GM19238 (cell line): ENCODE measurements around the gene TMEM116.
"Not testable (repeated sequence)": the region's sequence is repeated elsewhere in the genome, so short reads cannot be mapped to it uniquely, and the experiment has no call there.

ENCODE experiments used
- DNase-seq: peaks from one replicate; pipeline ENCODE4 v3.0.0; 2011; ENCODE audit warnings: low spot score; ENCODE audit not compliant: insufficient read length

The TMEM116 gene

GRCh38 chr12:112009596-112009995, 3.4 kb downstream of the TMEM116 start:
- not testable (repeated sequence) for DNase-seq

GRCh38 chr12:112008918-112009317, 4.0 kb downstream of the TMEM116 start:
- DNase-seq = no peak

DNA sequence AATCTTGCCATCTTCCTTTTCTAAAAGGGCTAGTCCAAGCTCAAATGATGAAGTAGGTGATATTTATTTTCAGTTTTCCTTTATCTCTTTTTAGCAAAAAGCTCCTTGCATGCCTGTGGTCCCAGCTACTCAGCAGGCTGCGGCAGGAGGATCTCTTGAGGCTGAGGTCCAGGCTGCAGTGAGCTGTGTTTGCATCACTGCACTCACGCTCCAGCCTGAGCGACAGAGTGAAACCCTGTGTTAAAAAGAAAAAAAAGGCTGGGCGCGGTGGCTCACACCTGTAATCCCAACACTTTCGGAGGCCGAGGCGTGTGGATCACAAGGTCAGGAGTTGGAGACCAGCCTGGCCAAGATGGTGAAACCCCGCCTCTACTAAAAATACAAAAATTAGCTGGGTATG, 5.0 kb downstream of the TMEM116 start:
- DNase-seq = no peak

DNA sequence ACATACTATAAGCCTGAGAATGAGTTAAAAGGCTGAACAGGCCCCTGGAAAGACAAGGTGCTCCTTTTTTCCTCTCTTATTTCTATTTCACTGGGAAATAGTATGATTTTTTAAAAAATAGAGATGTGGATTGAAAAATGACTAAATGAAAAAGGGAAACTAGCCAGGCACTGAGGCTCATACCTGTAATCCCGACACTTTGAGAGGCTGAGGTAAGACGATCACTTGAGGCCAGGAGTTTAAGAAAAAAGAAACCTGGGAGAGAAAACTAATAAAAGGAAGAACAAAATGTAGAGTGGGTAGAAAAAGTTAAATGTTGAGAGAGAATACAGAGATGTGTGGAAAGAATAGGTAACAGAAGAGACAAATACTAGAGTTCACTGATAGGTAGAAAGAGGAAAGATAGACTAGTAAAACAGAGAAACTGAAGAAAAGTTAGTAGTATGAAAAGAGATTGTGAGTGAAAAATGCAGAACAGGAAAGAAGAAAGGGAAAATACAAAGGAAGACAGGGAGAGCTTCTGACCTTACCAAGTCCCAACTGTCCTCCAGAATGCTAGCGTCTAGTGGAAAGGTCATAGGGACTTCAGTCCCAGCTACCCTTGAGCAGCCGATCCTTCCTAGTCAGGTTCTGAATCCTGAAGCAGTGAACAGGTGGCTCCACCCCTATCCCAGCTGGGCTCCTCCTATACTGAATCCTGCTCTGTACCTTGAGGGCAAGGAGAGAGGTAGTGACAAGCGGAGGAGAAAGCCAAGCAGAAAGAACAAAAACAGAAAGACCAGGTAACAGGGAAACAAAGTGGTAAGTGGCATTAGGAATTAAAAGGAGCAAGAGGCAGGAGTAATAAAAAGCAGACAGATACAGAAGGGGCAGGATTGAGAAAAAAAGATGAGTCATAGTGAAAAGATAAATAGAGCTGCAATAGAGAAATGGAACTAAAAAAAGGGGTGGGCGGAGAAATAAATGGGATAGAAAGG, 7.3 kb downstream of the TMEM116 start:
- DNase-seq = no peak

- DNase-seq = no peak
These were observed 8.9 kb downstream of the TMEM116 start for GRCh38 chr12:112004041-112004440.

- DNase-seq = no peak
These were observed 11.4 kb downstream of the TMEM116 start for GRCh38 chr12:112001576-112001975.

DNA sequence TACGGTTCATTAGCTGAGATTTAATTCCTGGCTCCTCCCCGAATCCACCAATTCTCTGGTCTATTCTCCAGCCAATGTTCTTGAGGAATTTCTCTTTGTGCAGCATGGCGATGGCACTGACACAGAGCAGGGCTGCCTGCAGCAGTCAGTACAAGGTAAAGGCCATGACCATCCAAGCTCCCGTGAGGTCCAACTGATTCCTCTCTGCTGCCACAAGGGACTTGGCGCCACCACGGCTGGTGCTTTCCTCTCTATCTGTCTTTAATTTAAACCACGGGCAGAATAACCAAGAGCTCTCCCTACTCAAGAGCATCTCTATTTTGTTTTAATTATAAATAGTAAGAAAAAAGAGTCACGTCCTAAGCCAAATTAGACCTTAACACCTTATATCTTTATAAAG, 12.1 kb downstream of the TMEM116 start:
- DNase-seq = no peak

DNA sequence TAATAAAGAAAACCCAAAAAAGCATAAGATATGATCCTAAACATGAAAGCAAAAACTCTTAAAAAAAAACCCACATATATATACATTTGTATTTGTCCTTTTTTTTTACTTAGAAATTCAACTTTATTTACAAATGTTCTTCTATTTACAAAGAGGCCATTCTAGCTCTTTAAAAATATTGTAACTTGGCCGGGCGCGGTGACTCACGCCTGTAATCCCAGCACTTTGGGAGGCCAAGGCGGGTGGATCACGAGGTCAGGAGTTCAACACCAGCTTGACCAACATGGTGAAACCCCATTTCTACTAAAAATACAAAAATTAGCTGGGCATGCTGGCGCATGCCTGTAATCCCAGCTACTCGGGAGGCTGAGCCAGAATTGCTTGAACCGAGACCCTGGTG, 13.8 kb downstream of the TMEM116 start:
- not testable (repeated sequence) for DNase-seq

DNA sequence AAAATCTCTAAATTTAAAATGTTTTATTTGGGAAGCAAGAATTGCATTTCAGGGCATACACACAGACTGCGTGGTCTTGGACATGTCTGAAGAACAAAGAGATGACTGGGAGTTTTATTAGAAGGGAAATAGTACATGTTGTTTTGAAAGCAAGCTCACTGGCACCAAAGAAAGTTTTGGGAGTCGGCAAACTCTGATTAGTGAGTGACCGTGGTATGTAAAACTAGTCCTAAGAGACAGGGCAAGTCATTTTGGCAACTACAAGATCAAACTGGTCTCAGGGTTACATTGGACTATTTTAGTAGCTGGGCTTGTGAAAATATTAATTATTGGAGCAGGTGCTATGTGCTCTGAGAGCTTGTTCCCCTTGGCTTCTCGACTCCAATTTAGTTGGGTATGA, 14.9 kb downstream of the TMEM116 start:
- DNase-seq = no peak

DNA sequence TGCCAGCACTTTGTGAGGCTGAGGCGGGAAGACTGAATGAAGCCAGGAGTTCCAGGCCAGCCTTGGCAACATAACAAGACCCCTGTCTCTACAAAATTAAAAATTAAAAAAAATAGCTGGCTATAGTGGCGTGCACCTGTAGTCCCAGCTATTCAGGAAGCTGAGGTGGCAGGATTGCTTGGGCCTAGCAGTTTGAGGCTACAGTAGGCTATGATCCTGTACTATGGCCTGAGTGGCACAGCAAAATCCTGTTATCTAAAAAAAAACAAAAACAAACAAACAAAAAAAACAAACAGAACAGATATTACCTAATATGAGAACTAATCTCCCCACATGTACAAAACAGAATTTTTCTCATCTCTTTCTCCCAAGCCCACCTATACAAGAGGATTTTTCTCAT, 15.7 kb downstream of the TMEM116 start:
- no peak for DNase-seq

DNA sequence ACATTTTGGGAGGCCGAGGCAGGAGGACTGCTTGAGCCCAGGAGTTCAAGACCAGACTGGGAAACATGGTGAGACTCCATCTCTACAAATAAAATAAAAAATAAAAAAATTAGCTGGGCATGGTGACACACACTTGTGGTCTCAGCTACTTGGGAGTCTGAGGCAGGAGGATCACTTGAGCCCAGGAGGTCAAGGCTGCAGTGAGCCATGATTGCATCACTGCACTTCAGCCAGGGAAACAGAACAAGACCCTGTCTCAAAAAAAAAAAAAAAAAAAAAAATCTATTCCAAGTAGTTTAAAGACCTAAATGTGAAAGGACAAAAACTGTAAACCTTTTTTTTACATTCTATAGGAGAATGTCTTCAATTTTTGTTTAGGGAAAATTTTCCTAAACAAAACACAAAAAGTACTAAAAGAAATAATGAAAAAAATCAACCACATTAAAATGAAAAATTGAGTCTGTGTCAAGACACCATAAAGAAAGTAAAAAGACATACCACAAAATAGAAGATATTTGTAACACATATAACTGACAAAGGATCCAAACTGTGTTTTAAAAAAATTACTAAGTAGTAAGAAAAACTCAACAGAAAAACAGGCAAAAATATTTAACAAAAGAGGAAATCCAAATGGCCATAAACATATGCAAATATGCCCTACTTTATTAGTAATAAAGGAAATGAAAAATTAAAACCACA, 17.0 kb downstream of the TMEM116 start:
- no peak for DNase-seq

DNA sequence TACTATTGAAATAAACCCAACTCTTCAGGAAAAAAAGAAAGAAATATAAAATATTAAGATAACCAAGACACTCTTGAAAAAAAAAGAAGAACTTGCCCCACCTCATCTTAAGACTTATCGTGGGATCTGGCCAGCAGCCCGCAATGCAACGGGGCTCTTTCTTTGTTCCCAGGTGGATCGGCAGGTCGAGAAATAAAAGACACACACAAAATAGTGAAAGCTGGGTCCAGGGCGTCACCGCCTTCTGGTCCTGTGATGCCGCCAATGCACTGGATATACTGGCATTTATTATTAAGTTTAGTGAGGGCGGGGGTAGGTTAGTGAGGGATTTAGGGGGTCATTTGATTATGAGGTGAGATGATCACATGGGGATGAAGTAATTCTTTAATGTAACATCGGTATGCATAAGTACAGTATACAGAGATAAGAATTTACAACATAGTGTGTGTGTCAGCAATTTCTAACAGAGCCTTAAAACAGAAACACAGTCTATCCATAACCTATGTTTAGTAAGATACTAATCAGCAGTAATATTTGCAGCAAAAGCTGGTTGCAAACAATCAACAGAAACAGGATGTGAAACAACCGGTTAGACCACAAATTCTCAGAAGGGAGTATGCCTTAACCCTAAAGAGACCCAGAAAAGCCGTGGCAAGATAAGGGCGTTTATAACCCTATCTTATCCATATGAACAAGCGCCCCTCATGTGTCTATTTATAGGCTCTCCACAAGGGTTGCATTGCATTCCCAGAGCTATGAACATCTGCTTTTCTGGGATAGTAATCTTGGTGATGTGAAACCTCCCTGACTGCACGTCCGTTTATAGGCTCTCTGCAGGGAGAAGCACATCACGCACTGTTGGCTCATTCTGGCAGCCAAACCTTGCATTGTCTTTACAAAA, 18.5 kb downstream of the TMEM116 start:
- DNase-seq = not testable (repeated sequence)

DNA sequence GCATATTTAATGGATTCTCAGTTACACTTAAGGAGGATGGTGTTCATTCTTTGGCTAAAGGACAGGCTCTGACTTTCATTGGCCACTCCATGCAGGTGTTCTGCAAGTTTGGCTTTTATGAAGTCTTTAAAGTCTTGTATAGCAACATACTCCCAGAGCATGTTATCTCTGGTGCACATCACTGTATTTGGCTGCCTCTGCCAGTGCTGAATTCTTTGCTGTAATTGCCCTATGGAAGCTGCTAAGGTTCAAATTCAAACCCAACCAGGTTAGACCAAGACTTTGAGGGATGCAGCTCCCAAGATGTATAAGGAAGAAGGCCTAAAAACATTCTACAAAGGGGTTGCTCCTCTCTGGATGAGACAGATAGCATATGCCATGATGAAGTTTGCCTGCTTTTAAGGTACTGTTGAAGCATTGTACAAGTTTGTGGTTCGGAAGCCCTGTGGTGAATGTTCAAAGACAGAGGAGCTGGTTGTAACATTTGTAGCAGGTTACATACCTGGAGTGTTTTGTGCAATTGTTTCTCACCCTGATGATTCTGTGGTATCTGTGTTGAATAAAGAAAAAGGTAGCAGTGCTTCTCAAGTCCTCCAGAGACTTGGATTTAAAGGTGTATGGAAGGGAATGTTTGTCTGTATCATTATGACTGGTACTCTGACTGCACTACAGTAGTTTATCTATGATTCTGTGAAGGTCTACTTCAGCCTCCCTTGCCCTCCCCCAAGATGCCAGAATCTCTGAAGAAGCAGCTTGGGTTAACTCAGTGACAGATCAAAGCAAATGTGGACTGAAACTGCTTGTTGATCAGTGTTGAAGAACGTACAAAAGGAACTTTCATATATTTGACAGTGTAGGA, 19.4 kb downstream of the TMEM116 start:
- no peak for DNase-seq

DNA sequence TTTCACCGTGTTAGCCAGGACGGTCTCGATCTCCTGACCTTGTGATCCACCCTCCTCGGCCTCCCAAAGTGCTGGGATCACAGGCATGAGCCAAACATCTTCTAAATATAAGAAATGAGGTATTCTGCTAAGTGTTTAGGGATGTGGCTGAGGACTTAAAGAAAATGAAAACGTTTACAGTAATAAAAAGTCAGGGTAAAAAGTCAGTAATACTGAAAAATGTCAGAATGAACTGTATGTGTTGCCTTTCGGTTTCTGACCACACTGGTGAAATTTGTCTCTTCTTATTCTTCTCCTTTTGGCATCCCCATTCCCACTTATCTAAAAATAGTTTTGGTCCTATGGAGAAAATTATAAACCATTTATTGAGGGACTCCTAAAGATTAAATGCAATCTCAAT, 20.5 kb downstream of the TMEM116 start:
- DNase-seq = no peak

DNA sequence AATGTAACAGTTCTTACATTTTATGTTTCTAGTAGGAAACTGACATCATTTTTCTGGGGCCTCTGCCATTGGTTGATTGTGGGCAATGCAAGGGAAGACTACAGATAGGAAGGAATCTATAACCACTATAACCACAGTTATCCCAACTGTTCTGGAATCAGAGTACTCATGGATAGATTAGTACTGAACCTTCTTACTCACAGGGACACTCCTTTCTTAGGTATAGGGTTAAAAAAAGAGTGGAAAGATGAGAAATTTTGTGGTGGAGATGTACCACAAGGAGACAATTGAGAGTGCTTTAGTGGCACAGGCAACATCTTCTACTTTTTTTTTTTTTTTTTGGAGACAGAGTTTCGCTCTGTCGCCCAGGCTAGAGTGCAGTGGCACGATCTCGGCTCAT, 21.0 kb downstream of the TMEM116 start:
- no peak for DNase-seq

- DNase-seq = no peak
These were observed 21.4 kb downstream of the TMEM116 start for GRCh38 chr12:111991535-111991934.

- DNase-seq = no peak
These were observed 28.1 kb downstream of the TMEM116 start for GRCh38 chr12:111984820-111985219.

DNA sequence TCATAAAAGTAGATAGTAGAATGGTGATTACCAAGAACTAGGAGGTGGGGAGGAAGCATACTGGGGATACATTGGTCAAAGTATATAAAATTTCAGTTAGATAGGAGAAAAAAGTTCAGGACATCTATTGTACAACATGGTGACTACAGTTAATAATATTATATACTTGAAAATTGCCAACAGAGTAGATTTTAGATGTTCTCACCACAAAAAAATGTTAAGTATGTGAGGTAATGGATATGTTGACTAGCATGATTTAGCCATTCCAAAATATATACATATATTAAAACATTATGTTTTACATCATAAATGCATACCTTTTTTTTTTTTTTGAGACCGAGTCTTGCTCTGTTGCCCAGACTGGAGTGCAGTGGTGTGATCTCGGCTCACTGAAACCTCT, 31.0 kb downstream of the TMEM116 start:
- no peak for DNase-seq

GRCh38 chr12:111980598-111980997, 32.4 kb downstream of the TMEM116 start:
- DNase-seq = no peak

- DNase-seq = no peak
These were observed 34.4 kb downstream of the TMEM116 start for GRCh38 chr12:111978545-111978944.

- DNase-seq = no peak
These were observed 36.1 kb downstream of the TMEM116 start for GRCh38 chr12:111976860-111977259.
